ENCODE measurements around the gene HPSE2.

DNA sequence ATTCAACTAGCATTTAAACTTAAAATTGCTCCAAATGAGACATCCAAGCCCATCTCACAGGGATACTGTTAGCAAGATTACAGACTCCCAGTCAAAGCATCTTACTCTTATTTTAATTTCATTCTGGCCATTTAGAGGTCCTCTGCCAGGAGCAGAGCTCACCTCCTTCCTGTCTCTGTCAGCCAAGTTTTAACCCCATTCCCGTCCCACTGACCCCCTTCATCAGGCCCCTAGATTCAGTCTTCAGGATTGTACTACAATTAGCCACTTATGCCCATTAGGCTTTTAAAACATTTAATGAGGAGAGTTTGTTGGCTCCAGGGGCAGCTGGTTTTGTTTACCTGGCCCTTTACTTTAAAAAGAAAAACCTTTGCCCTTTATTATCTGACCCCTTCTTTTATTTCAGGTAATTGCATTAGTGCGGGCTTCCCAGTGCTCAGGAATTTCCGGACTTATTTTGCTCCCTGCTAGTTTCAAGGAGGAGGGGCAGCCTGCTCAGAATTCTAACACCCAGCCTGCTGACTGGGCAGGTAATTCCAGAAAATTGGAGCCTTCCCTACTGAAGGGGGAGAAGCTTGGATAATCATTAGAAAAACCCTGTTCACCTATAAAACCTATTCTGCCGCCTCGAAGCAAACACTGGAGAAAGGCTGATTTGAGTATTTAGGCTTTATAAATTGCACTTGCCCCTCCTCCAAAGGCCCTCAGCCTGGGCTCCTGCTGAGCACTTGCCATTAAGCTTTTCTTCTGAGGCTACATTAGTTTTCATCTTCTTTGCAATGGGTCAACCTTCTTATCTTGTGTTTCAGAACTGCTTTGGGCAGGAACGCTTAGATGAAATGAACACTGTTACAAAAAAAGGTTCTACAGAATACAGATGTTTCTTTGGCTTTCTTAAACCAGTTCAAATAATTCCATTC is 588.4 kb downstream of the HPSE2 start:
- no peak for TF ChIP-seq RAD21 (IDR thresholded peaks at IDR 0.05 in 1 of 2, conservative IDR thresholded peaks at IDR 0.05 in 1 of 2; ENCODE audit: low read depth in 2 of 2, low read length in 2 of 2)
- TF ChIP-seq, protein P1, sequence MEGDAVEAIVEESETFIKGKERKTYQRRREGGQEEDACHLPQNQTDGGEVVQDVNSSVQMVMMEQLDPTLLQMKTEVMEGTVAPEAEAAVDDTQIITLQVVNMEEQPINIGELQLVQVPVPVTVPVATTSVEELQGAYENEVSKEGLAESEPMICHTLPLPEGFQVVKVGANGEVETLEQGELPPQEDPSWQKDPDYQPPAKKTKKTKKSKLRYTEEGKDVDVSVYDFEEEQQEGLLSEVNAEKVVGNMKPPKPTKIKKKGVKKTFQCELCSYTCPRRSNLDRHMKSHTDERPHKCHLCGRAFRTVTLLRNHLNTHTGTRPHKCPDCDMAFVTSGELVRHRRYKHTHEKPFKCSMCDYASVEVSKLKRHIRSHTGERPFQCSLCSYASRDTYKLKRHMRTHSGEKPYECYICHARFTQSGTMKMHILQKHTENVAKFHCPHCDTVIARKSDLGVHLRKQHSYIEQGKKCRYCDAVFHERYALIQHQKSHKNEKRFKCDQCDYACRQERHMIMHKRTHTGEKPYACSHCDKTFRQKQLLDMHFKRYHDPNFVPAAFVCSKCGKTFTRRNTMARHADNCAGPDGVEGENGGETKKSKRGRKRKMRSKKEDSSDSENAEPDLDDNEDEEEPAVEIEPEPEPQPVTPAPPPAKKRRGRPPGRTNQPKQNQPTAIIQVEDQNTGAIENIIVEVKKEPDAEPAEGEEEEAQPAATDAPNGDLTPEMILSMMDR (IDR thresholded peaks at IDR 0.05; ENCODE audit: control extremely low read depth in 1 of 3, insufficient read depth in 1 of 3, low read depth in 1 of 3, low read length in 3 of 3): no peak
- TF ChIP-seq, protein P2, sequence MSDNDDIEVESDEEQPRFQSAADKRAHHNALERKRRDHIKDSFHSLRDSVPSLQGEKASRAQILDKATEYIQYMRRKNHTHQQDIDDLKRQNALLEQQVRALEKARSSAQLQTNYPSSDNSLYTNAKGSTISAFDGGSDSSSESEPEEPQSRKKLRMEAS (IDR thresholded peaks at IDR 0.05): no peak
- no peak for TF ChIP-seq CBX5 (IDR thresholded peaks at IDR 0.05; ENCODE audit: low read depth, low read length)
- TF ChIP-seq, protein P3, sequence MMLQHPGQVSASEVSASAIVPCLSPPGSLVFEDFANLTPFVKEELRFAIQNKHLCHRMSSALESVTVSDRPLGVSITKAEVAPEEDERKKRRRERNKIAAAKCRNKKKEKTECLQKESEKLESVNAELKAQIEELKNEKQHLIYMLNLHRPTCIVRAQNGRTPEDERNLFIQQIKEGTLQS (IDR thresholded peaks at IDR 0.05; ENCODE audit: insufficient read depth, low read depth, low read length): no peak
- TF ChIP-seq SP4 (IDR thresholded peaks at IDR 0.05; ENCODE audit: low read length): no peak
- TF ChIP-seq CEBPB (IDR thresholded peaks at IDR 0.05; ENCODE audit: low read depth, low read length): no peak
- no peak for TF ChIP-seq POLR2A (IDR thresholded peaks at IDR 0.05; ENCODE audit: control extremely low read depth in 1 of 2, low read depth in 2 of 2, low read length in 2 of 2)
- TF ChIP-seq HDAC6 (IDR thresholded peaks at IDR 0.05; ENCODE audit: low read depth, low read length): no peak

Measured in H1 (cell line).